H9 (cell line): ENCODE data around the gene USP46. TPM values are rescaled to one million over a fixed set of nuclear protein-coding genes. Genes with fewer than 3 reads are reported as not detected.
A peak's percentile ranks its signal among the peaks of the same experiment; 100 is the strongest.

ENCODE experiments used
- DNase-seq: peaks from one replicate; pipeline ENCODE4 v3.0.0-alpha.2; 2017
- H2AFZ ChIP-seq: one replicate; pipeline ENCODE4 v1.6.1; 2013; ENCODE audit warnings: mild to moderate bottlenecking, low read length, control low read depth, moderate library complexity
- H2AK5ac ChIP-seq: 2 replicates; pipeline ENCODE4 v1.6.1; 2013; ENCODE audit warnings: low read length, control low read depth, mixed read lengths; ENCODE audit not compliant: insufficient read length
- H2BK120ac ChIP-seq: one replicate; pipeline ENCODE4 v1.6.1; 2013; ENCODE audit warnings: low read depth, mild to moderate bottlenecking, low read length, control low read depth, inconsistent platforms; ENCODE audit not compliant: poor library complexity, severe bottlenecking
- H2BK12ac ChIP-seq: 2 replicates; pipeline ENCODE4 v1.6.1; 2013; ENCODE audit warnings: low read length, control low read depth, mixed read lengths, low read depth; ENCODE audit not compliant: insufficient read length
- H2BK15ac ChIP-seq: 2 replicates; pipeline ENCODE4 v1.6.1; 2013; ENCODE audit warnings: low read depth, low read length, control low read depth
- H2BK20ac ChIP-seq: one replicate; pipeline ENCODE4 v1.6.1; 2013; ENCODE audit warnings: low read depth, mild to moderate bottlenecking, low read length, control low read depth, inconsistent platforms; ENCODE audit not compliant: poor library complexity, severe bottlenecking
- H2BK5ac ChIP-seq: 2 replicates; pipeline ENCODE4 v1.6.1; 2013; ENCODE audit warnings: low read length, control low read depth, mixed read lengths; ENCODE audit not compliant: insufficient read length
- H3K14ac ChIP-seq: 2 replicates; pipeline ENCODE4 v1.6.1; 2013; ENCODE audit warnings: low read length, control low read depth; ENCODE audit not compliant: insufficient read depth
- H3K18ac ChIP-seq: 2 replicates; pipeline ENCODE4 v1.6.1; 2013; ENCODE audit warnings: low read depth, mild to moderate bottlenecking, mixed read lengths, low read length, control low read depth; ENCODE audit not compliant: insufficient read length
- H3K23ac ChIP-seq: 2 replicates; pipeline ENCODE4 v1.6.1; 2013; ENCODE audit warnings: low read length, control low read depth, mixed read lengths, low read depth; ENCODE audit not compliant: insufficient read length
- H3K23me2 ChIP-seq: 2 replicates; pipeline ENCODE4 v1.6.1; 2013; ENCODE audit warnings: low read depth, mild to moderate bottlenecking, mixed read lengths, low read length, control low read depth; ENCODE audit not compliant: insufficient read length, poor library complexity, severe bottlenecking
- H3K27ac ChIP-seq: 2 replicates; pipeline ENCODE4 v1.5.1; 2013; ENCODE audit warnings: low read length, control low read depth, mixed read lengths, low read depth; ENCODE audit not compliant: insufficient read length
- H3K27me3 ChIP-seq: 2 replicates; pipeline ENCODE4 v1.6.1; 2013; ENCODE audit warnings: low read length, control low read depth, inconsistent platforms; ENCODE audit not compliant: insufficient read depth
- H3K4ac ChIP-seq: 2 replicates; pipeline ENCODE4 v1.6.1; 2013; ENCODE audit warnings: low read depth, mild to moderate bottlenecking, control low read depth, inconsistent platforms, low read length, moderate library complexity
- H3K4me1 ChIP-seq: 2 replicates; pipeline ENCODE4 v1.6.1; 2013; ENCODE audit warnings: low read length, control low read depth, inconsistent platforms; ENCODE audit not compliant: insufficient read depth
- H3K4me2 ChIP-seq: 2 replicates; pipeline ENCODE4 v1.6.1; 2013; ENCODE audit warnings: low read length, control low read depth, mixed read lengths; ENCODE audit not compliant: insufficient read length, insufficient read depth
- H3K56ac ChIP-seq: 2 replicates; pipeline ENCODE4 v1.6.1; 2013; ENCODE audit warnings: low read depth, mild to moderate bottlenecking, mixed read lengths, low read length, control low read depth; ENCODE audit not compliant: insufficient read length
- H3K79me1 ChIP-seq: 2 replicates; pipeline ENCODE4 v1.6.1; 2013; ENCODE audit warnings: low read depth, mild to moderate bottlenecking, moderate library complexity, low read length, control low read depth, inconsistent platforms; ENCODE audit not compliant: insufficient read depth, poor library complexity, severe bottlenecking
- H3K79me2 ChIP-seq: 2 replicates; pipeline ENCODE4 v1.6.1; 2013; ENCODE audit warnings: low read length, control low read depth, inconsistent platforms; ENCODE audit not compliant: insufficient read depth
- H3K9ac ChIP-seq: 2 replicates; pipeline ENCODE4 v1.6.1; 2013; ENCODE audit warnings: low read length, control low read depth, mixed read lengths; ENCODE audit not compliant: insufficient read length; ENCODE audit errors: extremely low read depth
- H3K9me3 ChIP-seq: one replicate; pipeline ENCODE4 v1.6.1; 2013; ENCODE audit warnings: low read depth, low read length, inconsistent platforms; ENCODE audit not compliant: control insufficient read depth
- H3T11ph ChIP-seq: one replicate; pipeline ENCODE4 v1.6.1; 2013; ENCODE audit warnings: mild to moderate bottlenecking, low read length, control low read depth, inconsistent platforms
- H4K20me1 ChIP-seq: one replicate; pipeline ENCODE4 v1.6.1; 2013; ENCODE audit not compliant: control insufficient read depth, insufficient read length, insufficient read depth
- H4K5ac ChIP-seq: 2 replicates; pipeline ENCODE4 v1.6.1; 2013; ENCODE audit warnings: low read depth, mild to moderate bottlenecking, mixed read lengths, low read length, control low read depth; ENCODE audit not compliant: insufficient read length
- H4K8ac ChIP-seq: replicated peaks from 2 replicates; pipeline ENCODE4 v1.6.1; 2013; ENCODE audit warnings: low read length, control low read depth, mixed read lengths, low read depth; ENCODE audit not compliant: insufficient read length
- H4K91ac ChIP-seq: 2 replicates; pipeline ENCODE4 v1.6.1; 2013; ENCODE audit warnings: low read depth, mild to moderate bottlenecking, moderate library complexity, mixed read lengths, low read length, control low read depth; ENCODE audit not compliant: insufficient read length
- H3K27ac Mint-ChIP-seq, 3 experiments: 2 replicates in 2 of 3; 3 replicates in 1 of 3; pipeline ENCODE4 v1.8.0; 2020 to 2021; ENCODE audit warnings: mixed read lengths in 3 of 3, mild to moderate bottlenecking in 1 of 3, moderate library complexity in 1 of 3
- H3K27me3 Mint-ChIP-seq: 2 replicates; pipeline ENCODE4 v1.8.0; 2021; ENCODE audit warnings: low read depth, mild to moderate bottlenecking, moderate library complexity, mixed read lengths
- H3K36me3 Mint-ChIP-seq, 3 experiments: 2 replicates in 2 of 3; 3 replicates in 1 of 3; pipeline ENCODE4 v1.8.0; 2020 to 2021; ENCODE audit warnings: low read depth in 3 of 3, mixed read lengths in 3 of 3; ENCODE audit not compliant: insufficient read depth in 1 of 3
- H3K4me1 Mint-ChIP-seq, 2 experiments: 2 replicates each; pipeline ENCODE4 v1.8.0; 2020; ENCODE audit warnings: mixed read lengths in 2 of 2
- H3K4me3 Mint-ChIP-seq, 2 experiments: 2 replicates in 1 of 2; 3 replicates in 1 of 2; pipeline ENCODE4 v1.8.0; 2020 to 2021; ENCODE audit warnings: mild to moderate bottlenecking in 2 of 2, mixed read lengths in 2 of 2, moderate library complexity in 1 of 2
- H3K9me3 Mint-ChIP-seq, 2 experiments: 2 replicates in 1 of 2; 3 replicates in 1 of 2; pipeline ENCODE4 v1.8.0; 2020; ENCODE audit warnings: mild to moderate bottlenecking in 2 of 2, mixed read lengths in 2 of 2, moderate library complexity in 1 of 2
- WGBS: extraction: QIAGEN DNeasy Blood & Tissue Kit; methylation state at CpG from one replicate; pipeline ENCODE4 v1.1.7; 2013; ENCODE audit warnings: missing lambda C conversion rate, low lambda C conversion rate, mixed read lengths; ENCODE audit not compliant: insufficient read length; ENCODE audit errors: extremely low coverage; 5-methylcytosine and 5-hydroxymethylcytosine counted together
- total RNA-seq: library from RNA; stranded (reverse); gene quantifications from 2 replicates; pipeline ENCODE4 v1.2.1, GENCODE V29; 2021
- TF ChIP-seq, protein P1 (sequence below): fragments of 200-600 bp; sonication (generic); conservative IDR thresholded peaks from 3 replicates; pipeline ENCODE4 v1.8.0; 2021; ENCODE audit warnings: antibody characterized with exemption, mild to moderate bottlenecking

The USP46 gene
- total RNA-seq, 1 experiment from 2014 or later: 59.8 TPM

DNA sequence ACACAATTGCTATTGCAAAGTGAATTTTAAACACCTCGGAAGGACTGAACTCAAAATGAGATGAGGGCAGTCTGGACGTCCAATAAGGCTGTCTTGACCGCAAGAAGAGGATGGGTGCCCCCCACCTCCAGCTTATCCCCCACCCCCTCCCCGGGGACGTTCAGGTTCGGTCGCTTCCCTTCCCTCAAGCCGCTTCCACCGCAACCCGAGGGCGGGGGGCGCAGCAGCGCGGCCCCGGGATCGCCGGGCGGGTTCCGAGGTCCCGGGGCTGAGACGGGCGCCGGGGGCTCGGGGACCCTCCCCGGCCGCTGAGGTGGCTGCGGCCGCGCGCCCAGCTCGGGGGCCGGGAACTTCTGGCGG is 480 bp downstream of the USP46 start:
- H3K14ac ChIP-seq: peak overlapping the region; percentile 95; the same call in 1 of the 2 replicates
- H3K79me1 ChIP-seq: peaks cover 7% of the 10 kb centered on the region
- H3K18ac ChIP-seq: no peak overlapping the region
- no peak overlapping the region for H4K5ac ChIP-seq
- WGBS: no CpG with 5 or more reads among the region's 33 CpGs
- peak overlapping the region; percentile 82 to 87 for H3K4me3 Mint-ChIP-seq
- peaks cover 49 to 63% of the 10 kb centered on the region in 2 experiments for H3K4me1 Mint-ChIP-seq
- no peak for DNase-seq
- peaks cover 1% of the 10 kb centered on the region; the same call in 1 of the 2 replicates for H3K4me1 ChIP-seq
- peak overlapping the region; percentile 67 for H2BK12ac ChIP-seq
- no peaks in the 10 kb centered on the region for H3K27me3 ChIP-seq
- no peak overlapping the region for H2BK5ac ChIP-seq
- peaks cover 25% of the 10 kb centered on the region; the same call in 1 of the 2 replicates for H3K79me2 ChIP-seq
- no peak overlapping the region for H2BK20ac ChIP-seq
- H4K8ac ChIP-seq: no peak overlapping the region
- peaks cover 18% of the 10 kb centered on the region for H3K27me3 Mint-ChIP-seq
- peak overlapping the region in 2 of 3 experiments; percentile 80 to 93; a peak in 4 of 7 replicates for H3K27ac Mint-ChIP-seq
- H2AFZ ChIP-seq: no peak overlapping the region
- H3K23me2 ChIP-seq: peaks cover 15% of the 10 kb centered on the region
- H3K4ac ChIP-seq: no peak overlapping the region
- H3K27ac ChIP-seq: no peak overlapping the region
- TF ChIP-seq, protein P1, sequence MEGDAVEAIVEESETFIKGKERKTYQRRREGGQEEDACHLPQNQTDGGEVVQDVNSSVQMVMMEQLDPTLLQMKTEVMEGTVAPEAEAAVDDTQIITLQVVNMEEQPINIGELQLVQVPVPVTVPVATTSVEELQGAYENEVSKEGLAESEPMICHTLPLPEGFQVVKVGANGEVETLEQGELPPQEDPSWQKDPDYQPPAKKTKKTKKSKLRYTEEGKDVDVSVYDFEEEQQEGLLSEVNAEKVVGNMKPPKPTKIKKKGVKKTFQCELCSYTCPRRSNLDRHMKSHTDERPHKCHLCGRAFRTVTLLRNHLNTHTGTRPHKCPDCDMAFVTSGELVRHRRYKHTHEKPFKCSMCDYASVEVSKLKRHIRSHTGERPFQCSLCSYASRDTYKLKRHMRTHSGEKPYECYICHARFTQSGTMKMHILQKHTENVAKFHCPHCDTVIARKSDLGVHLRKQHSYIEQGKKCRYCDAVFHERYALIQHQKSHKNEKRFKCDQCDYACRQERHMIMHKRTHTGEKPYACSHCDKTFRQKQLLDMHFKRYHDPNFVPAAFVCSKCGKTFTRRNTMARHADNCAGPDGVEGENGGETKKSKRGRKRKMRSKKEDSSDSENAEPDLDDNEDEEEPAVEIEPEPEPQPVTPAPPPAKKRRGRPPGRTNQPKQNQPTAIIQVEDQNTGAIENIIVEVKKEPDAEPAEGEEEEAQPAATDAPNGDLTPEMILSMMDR: no peak
- no peak overlapping the region for H2BK120ac ChIP-seq
- no peak overlapping the region for H4K91ac ChIP-seq
- peaks cover 8% of the 10 kb centered on the region for H3K9me3 ChIP-seq
- peak overlapping the region; percentile 91 for H3K9ac ChIP-seq
- H3K23ac ChIP-seq: no peak overlapping the region
- H3K4me2 ChIP-seq: peak overlapping the region; percentile 99
- no peak overlapping the region for H3T11ph ChIP-seq
- no peak overlapping the region for H2AK5ac ChIP-seq
- peaks cover 28 to 51% (median 32%) of the 10 kb centered on the region in 3 experiments for H3K36me3 Mint-ChIP-seq
- H2BK15ac ChIP-seq: no peak overlapping the region
- peaks cover 11% of the 10 kb centered on the region in 2 experiments; a peak in 4 of 5 replicates for H3K9me3 Mint-ChIP-seq
- no peaks in the 10 kb centered on the region for H4K20me1 ChIP-seq
- no peak overlapping the region for H3K56ac ChIP-seq
